ENCODE data around the gene CACNA2D2. TPM values are rescaled to one million over a fixed set of nuclear protein-coding genes. Genes with fewer than 3 reads are reported as not detected.
A peak's percentile ranks its signal among the peaks of the same experiment; 100 is the strongest.

CACNA2D2 gene
- total RNA-seq, 1 donor from 2014 or later = 1.0 TPM

DNA sequence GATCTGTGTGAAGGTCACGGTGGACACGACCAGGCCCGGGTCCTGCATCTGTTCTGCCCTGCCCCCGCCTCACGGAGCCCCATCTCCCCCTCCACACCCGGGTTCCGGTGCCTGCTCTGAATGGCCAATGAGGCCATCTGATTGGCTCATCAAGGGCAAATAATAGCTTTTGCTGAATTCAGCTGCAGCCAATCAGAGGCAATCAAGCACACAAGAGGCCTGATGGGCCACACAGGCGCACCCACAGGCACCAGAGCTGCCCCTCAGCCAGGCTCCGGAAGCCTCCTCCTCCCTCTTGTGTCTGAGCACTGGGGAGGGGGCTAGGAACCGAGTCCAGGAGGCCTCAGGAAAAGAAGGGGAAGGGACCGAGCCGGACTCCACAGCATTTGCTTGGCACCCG lies 49.5 kb downstream of the CACNA2D2 start:
- Histone ChIP-seq H3K9me3 (ENCODE audit: control insufficient read depth in 3 of 3, low read length in 3 of 3) (no peaks in the 10 kb centered on the region), H3K4me3 (ENCODE audit: low read length in 3 of 3) (no peak overlapping the region), H3K36me3 (ENCODE audit: control insufficient read depth in 3 of 3, insufficient read depth in 3 of 3, low read length in 3 of 3) (no peaks in the 10 kb centered on the region), H3K27me3 (ENCODE audit: control insufficient read depth in 3 of 3, insufficient read depth in 3 of 3, low read length in 3 of 3) (peaks cover 0 to 6% (median 5%) of the 10 kb centered on the region in 3 donors), H3K4me1 (ENCODE audit: control insufficient read depth in 3 of 3, insufficient read depth in 3 of 3, low read length in 3 of 3) (peaks cover 0 to 4% (median 0%) of the 10 kb centered on the region in 3 donors), H3K27ac (ENCODE audit: low read depth, low read length) (no peak overlapping the region), H3K9ac (ENCODE audit: low read depth in 1 of 3, low read length in 3 of 3) (no peak overlapping the region)

GRCh38 chr3:50450209-50450921 lies 53.1 kb downstream of the CACNA2D2 start:
- Histone ChIP-seq H3K27me3 (ENCODE audit: control insufficient read depth in 3 of 3, insufficient read depth in 3 of 3, low read length in 3 of 3) (peaks cover 0 to 2% (median 0%) of the 10 kb centered on the region in 3 donors), H3K36me3 (ENCODE audit: control insufficient read depth in 3 of 3, insufficient read depth in 3 of 3, low read length in 3 of 3) (no peaks in the 10 kb centered on the region), H3K27ac (ENCODE audit: low read depth, low read length) (no peak overlapping the region), H3K4me1 (ENCODE audit: control insufficient read depth in 3 of 3, insufficient read depth in 3 of 3, low read length in 3 of 3) (peaks cover 0 to 2% (median 0%) of the 10 kb centered on the region in 3 donors), H3K4me3 (ENCODE audit: low read length in 3 of 3) (peak overlapping the region in 1 of 3 donors; percentile 31), H3K9me3 (ENCODE audit: control insufficient read depth in 3 of 3, low read length in 3 of 3) (no peaks in the 10 kb centered on the region), H3K9ac (ENCODE audit: low read depth in 1 of 3, low read length in 3 of 3) (peak overlapping the region in 1 of 3 donors; percentile 28)

DNA sequence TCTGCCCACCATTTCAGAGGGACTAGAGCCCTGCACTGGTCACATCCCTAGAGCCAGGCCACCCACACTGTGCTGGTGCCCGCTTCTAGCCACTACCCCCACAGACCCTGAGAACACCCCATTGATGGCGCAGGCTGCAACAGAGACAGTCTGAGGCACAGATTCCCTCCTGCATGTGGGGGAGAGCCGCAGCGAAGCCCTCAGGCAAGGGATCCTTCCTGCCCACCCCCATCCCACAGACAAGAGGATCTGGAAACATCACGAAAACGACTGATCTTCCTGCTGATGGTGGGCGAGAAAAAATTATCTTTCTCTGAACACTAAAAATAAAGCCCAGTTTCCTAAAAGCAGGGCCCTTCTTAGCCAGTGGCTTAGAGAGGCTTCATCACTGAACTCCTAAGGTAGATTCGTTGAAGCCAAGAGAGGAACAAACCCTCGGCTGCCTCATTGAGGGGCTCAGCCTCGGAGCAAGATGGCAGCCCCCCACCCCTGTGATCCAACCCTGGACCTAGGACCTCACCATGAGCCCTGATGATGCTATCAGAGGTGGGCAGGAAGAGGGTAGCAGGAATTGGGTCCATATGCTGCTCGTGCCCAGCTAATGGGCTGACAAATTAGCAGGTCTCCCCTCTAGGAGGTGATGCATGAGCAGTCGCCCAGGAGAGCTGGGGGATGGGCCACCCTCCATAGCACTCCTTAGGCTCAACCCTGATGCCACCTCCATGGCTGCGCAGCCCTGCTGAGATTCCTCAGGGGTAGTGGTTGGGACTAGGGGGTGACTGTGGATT lies 54.5 kb downstream of the CACNA2D2 start:
- Histone ChIP-seq H3K4me3 (ENCODE audit: low read length in 3 of 3) (no peak overlapping the region), H3K9ac (ENCODE audit: low read depth in 1 of 3, low read length in 3 of 3) (no peak overlapping the region)

DNA sequence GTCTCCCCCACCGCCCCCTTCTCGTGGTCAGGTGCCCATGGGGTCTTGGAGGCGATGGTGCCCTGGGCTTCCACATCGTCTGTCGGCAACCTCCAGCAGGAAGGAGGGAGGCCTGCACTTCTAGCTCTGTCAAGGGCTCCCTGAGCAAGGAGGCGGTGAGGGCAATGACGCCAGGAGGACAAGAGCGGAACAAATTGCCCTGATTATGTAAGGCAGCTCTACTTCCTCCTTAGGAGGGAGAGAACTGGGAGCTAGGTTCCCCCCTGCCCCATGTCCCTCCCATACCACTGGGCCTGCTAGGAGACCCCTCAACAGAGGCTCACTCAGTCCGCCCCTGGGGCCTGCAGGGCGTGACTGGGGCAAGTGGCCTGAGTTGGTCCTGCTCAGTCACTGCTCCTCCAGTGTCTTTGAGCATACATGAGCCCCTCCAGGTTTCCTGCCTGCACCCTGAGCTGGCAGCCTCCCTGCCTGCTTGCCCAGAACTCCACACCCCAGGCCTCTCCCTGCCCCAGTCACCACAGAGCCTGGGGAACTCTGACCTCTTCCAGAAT lies 56.1 kb downstream of the CACNA2D2 start:
- Histone ChIP-seq H3K4me1 (ENCODE audit: control insufficient read depth in 3 of 3, insufficient read depth in 3 of 3, low read length in 3 of 3) (peaks cover 0 to 17% (median 2%) of the 10 kb centered on the region in 3 donors), H3K27me3 (ENCODE audit: control insufficient read depth in 3 of 3, insufficient read depth in 3 of 3, low read length in 3 of 3) (peaks cover 0 to 2% (median 0%) of the 10 kb centered on the region in 3 donors), H3K36me3 (ENCODE audit: control insufficient read depth in 3 of 3, insufficient read depth in 3 of 3, low read length in 3 of 3) (no peaks in the 10 kb centered on the region), H3K27ac (ENCODE audit: low read depth, low read length) (no peak overlapping the region), H3K9ac (ENCODE audit: low read depth in 1 of 3, low read length in 3 of 3) (no peak overlapping the region), H3K4me3 (ENCODE audit: low read length in 3 of 3) (no peak overlapping the region), H3K9me3 (ENCODE audit: control insufficient read depth in 3 of 3, low read length in 3 of 3) (no peaks in the 10 kb centered on the region)

More for the DNA sequence above, 54.5 kb downstream of the CACNA2D2 start:
- Histone ChIP-seq H3K27me3 (ENCODE audit: control insufficient read depth in 3 of 3, insufficient read depth in 3 of 3, low read length in 3 of 3) (peaks cover 0 to 2% (median 0%) of the 10 kb centered on the region in 3 donors), H3K36me3 (ENCODE audit: control insufficient read depth in 3 of 3, insufficient read depth in 3 of 3, low read length in 3 of 3) (no peaks in the 10 kb centered on the region), H3K9me3 (ENCODE audit: control insufficient read depth in 3 of 3, low read length in 3 of 3) (no peaks in the 10 kb centered on the region), H3K27ac (ENCODE audit: low read depth, low read length) (no peak overlapping the region), H3K4me1 (ENCODE audit: control insufficient read depth in 3 of 3, insufficient read depth in 3 of 3, low read length in 3 of 3) (peaks cover 0 to 5% (median 0%) of the 10 kb centered on the region in 3 donors)

GRCh38 chr3:50445919-50446318 lies 57.5 kb downstream of the CACNA2D2 start:
- Histone ChIP-seq H3K27ac (ENCODE audit: low read depth, low read length) (no peak overlapping the region), H3K4me1 (ENCODE audit: control insufficient read depth in 3 of 3, insufficient read depth in 3 of 3, low read length in 3 of 3) (peaks cover 0 to 17% (median 2%) of the 10 kb centered on the region in 3 donors), H3K36me3 (ENCODE audit: control insufficient read depth in 3 of 3, insufficient read depth in 3 of 3, low read length in 3 of 3) (no peaks in the 10 kb centered on the region), H3K9me3 (ENCODE audit: control insufficient read depth in 3 of 3, low read length in 3 of 3) (no peaks in the 10 kb centered on the region), H3K4me3 (ENCODE audit: low read length in 3 of 3) (no peak overlapping the region), H3K27me3 (ENCODE audit: control insufficient read depth in 3 of 3, insufficient read depth in 3 of 3, low read length in 3 of 3) (no peaks in the 10 kb centered on the region), H3K9ac (ENCODE audit: low read depth in 1 of 3, low read length in 3 of 3) (no peak overlapping the region)

- Histone ChIP-seq H3K4me3 (ENCODE audit: low read length in 3 of 3) (no peak overlapping the region), H3K9ac (ENCODE audit: low read depth in 1 of 3, low read length in 3 of 3) (no peak overlapping the region), H3K27me3 (ENCODE audit: control insufficient read depth in 3 of 3, insufficient read depth in 3 of 3, low read length in 3 of 3) (no peaks in the 10 kb centered on the region), H3K36me3 (ENCODE audit: control insufficient read depth in 3 of 3, insufficient read depth in 3 of 3, low read length in 3 of 3) (no peaks in the 10 kb centered on the region), H3K27ac (ENCODE audit: low read depth, low read length) (no peak overlapping the region), H3K4me1 (ENCODE audit: control insufficient read depth in 3 of 3, insufficient read depth in 3 of 3, low read length in 3 of 3) (peaks cover 0 to 17% (median 2%) of the 10 kb centered on the region in 3 donors), H3K9me3 (ENCODE audit: control insufficient read depth in 3 of 3, low read length in 3 of 3) (no peaks in the 10 kb centered on the region)
Observed at GRCh38 chr3:50444782-50445181, 58.7 kb downstream of the CACNA2D2 start.

- H3K27me3 ChIP-seq (ENCODE audit: control insufficient read depth in 3 of 3, insufficient read depth in 3 of 3, low read length in 3 of 3) = no peaks in the 10 kb centered on the region
- no peaks in the 10 kb centered on the region for H3K9me3 ChIP-seq (ENCODE audit: control insufficient read depth in 3 of 3, low read length in 3 of 3)
- no peak overlapping the region for H3K4me3 ChIP-seq (ENCODE audit: low read length in 3 of 3)
- peaks cover 0 to 17% (median 2%) of the 10 kb centered on the region in 3 donors for H3K4me1 ChIP-seq (ENCODE audit: control insufficient read depth in 3 of 3, insufficient read depth in 3 of 3, low read length in 3 of 3)
- H3K9ac ChIP-seq (ENCODE audit: low read depth in 1 of 3, low read length in 3 of 3) = no peak overlapping the region
- H3K36me3 ChIP-seq (ENCODE audit: control insufficient read depth in 3 of 3, insufficient read depth in 3 of 3, low read length in 3 of 3) = no peaks in the 10 kb centered on the region
- no peak overlapping the region for H3K27ac ChIP-seq (ENCODE audit: low read depth, low read length)
Observed at GRCh38 chr3:50444213-50444612, 59.2 kb downstream of the CACNA2D2 start.

GRCh38 chr3:50442945-50443579 lies 60.4 kb downstream of the CACNA2D2 start:
- Histone ChIP-seq H3K9me3 (ENCODE audit: control insufficient read depth in 3 of 3, low read length in 3 of 3) (no peaks in the 10 kb centered on the region), H3K27ac (ENCODE audit: low read depth, low read length) (no peak overlapping the region), H3K4me3 (ENCODE audit: low read length in 3 of 3) (no peak overlapping the region), H3K27me3 (ENCODE audit: control insufficient read depth in 3 of 3, insufficient read depth in 3 of 3, low read length in 3 of 3) (no peaks in the 10 kb centered on the region), H3K9ac (ENCODE audit: low read depth in 1 of 3, low read length in 3 of 3) (no peak overlapping the region), H3K36me3 (ENCODE audit: control insufficient read depth in 3 of 3, insufficient read depth in 3 of 3, low read length in 3 of 3) (no peaks in the 10 kb centered on the region), H3K4me1 (ENCODE audit: control insufficient read depth in 3 of 3, insufficient read depth in 3 of 3, low read length in 3 of 3) (peaks cover 0 to 17% (median 2%) of the 10 kb centered on the region in 3 donors)

DNA sequence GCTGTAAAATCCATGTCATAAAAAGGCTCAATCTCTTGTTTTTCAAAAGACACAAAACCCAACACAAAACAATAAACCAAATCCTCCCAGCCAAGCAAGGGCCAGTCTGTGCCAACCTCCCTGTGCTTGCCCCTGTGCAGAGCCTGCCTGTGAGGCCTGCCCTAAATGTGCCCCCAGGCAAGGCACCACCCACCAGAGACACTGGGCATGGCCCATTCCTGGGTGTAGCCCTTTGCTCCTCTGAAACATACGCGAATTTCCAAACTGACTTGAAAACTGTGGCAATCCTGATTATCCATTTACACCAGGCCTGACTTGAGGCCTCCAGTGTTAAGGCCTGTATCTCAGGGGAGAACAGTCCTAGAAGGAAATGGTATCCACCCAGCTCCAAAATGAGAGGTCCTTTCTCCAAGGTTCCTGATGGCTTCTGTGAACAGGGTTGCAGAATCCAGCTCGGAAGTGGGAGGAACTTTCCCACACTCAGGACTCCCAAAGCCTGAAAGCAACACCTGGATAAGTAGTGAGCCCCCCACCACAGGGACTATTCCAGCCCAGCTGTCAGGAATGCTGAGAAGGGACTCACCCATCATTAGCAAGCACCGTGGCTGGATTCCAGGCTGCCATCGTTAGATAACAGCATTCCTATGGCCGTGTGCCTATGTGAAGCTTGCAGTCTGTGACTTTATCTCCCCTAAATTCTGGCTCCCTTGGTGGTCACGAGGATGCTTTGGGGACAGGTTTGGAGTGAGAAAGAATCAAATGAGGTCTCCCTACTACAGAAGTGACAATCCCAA lies 61.8 kb downstream of the CACNA2D2 start:
- H3K27me3 ChIP-seq (ENCODE audit: control insufficient read depth in 3 of 3, insufficient read depth in 3 of 3, low read length in 3 of 3) = no peaks in the 10 kb centered on the region
- no peak overlapping the region for H3K4me3 ChIP-seq (ENCODE audit: low read length in 3 of 3)
- no peaks in the 10 kb centered on the region for H3K9me3 ChIP-seq (ENCODE audit: control insufficient read depth in 3 of 3, low read length in 3 of 3)
- no peaks in the 10 kb centered on the region for H3K36me3 ChIP-seq (ENCODE audit: control insufficient read depth in 3 of 3, insufficient read depth in 3 of 3, low read length in 3 of 3)
- no peak overlapping the region for H3K27ac ChIP-seq (ENCODE audit: low read depth, low read length)
- peaks cover 0 to 17% (median 2%) of the 10 kb centered on the region in 3 donors for H3K4me1 ChIP-seq (ENCODE audit: control insufficient read depth in 3 of 3, insufficient read depth in 3 of 3, low read length in 3 of 3)
- no peak overlapping the region for H3K9ac ChIP-seq (ENCODE audit: low read depth in 1 of 3, low read length in 3 of 3)

Data from skeletal muscle tissue (tissue), 4 donors.